ENCODE results near the gene INTS3. TPM values are rescaled to one million over a fixed set of nuclear protein-coding genes. Genes with fewer than 3 reads are reported as not detected.
"Not testable (repeated sequence)": the region's sequence is repeated elsewhere in the genome, so short reads cannot be mapped to it uniquely, and the experiment has no call there.

Gene INTS3
- total RNA-seq, 1 donor from 2014 or later: 77.3 TPM

- no peak for TF ChIP-seq CTCF (IDR thresholded peaks at IDR 0.05)
- Histone ChIP-seq H3K4me3 (no peak overlapping the region), H3K27ac (no peak overlapping the region), H3K9me3 (no peaks in the 10 kb centered on the region), H3K36me3 (no peaks in the 10 kb centered on the region), H3K4me1 (no peaks in the 10 kb centered on the region), H3K27me3 (ENCODE audit: low read depth) (no peaks in the 10 kb centered on the region)
- DNase-seq (no peak), ATAC-seq (no peak)
- intact Hi-C loops (cut with DNase I): no loop called here
Observed at GRCh38 chr1:153717330-153717729, 10.5 kb upstream of the INTS3 start.

DNA sequence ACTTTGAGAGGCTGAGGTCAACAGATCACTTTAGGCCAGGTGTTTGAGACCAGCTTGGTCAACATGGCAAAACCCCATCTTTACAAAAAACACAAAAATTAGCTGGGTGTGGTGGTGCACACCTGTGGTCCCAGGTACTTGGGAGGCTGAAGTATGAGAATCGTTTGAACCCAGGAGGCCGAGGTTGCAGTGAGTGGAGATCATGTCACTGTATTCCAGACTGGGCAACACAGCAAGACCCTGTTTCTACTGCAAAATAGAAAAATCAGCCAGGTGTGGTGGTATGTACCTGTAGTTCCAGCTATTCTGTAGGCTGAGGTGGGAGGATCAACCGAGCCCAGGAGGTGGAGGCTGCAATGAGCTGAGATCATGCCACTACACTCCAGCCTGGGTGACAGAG lies 4.2 kb upstream of the INTS3 start:
- Histone ChIP-seq H3K27ac (no peak overlapping the region), H3K36me3 (no peaks in the 10 kb centered on the region), H3K4me3 (no peak overlapping the region), H3K9me3 (no peaks in the 10 kb centered on the region), H3K4me1 (peaks cover 5% of the 10 kb centered on the region), H3K27me3 (ENCODE audit: low read depth) (no peaks in the 10 kb centered on the region)
- DNase-seq: no peak
- intact Hi-C loops (cut with DNase I): no loop called here
- no peak for ATAC-seq
- TF ChIP-seq CTCF (IDR thresholded peaks at IDR 0.05): no peak

DNA sequence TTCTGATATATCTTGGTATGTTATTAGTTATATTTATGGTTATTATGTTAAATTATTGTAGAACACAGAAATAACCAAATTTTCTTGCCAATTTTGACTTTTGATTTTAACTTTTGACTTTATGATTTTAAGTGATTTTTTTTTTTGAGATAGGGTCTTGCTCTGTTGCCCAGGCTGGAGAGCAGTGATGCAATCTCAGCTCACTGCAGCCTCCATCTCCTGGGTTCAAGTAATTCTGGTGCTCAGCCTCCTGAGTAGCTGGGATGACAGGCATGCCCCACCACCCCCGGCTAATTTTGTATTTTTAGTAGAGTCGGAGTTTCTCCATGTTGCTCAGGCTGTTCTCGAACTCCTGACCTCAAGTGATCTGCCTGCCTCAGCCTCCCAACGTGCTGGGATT lies 3.2 kb upstream of the INTS3 start:
- H3K27me3 ChIP-seq (ENCODE audit: low read depth); H3K9me3 ChIP-seq; ATAC-seq; H3K27ac ChIP-seq; DNase-seq; H3K4me3 ChIP-seq; intact Hi-C loops (cut with DNase I); H3K36me3 ChIP-seq: not testable (repeated sequence)
- peaks cover 14% of the 10 kb centered on the region for H3K4me1 ChIP-seq

GRCh38 chr1:153728305-153729066 lies 636 bp downstream of the INTS3 start:
- TF ChIP-seq CTCF (IDR thresholded peaks at IDR 0.05): no peak
- intact Hi-C loops (cut with DNase I): no loop called here
- Histone ChIP-seq H3K27me3 (ENCODE audit: low read depth) (no peaks in the 10 kb centered on the region), H3K27ac (peak overlapping the region; percentile 97), H3K4me1 (peaks cover 27% of the 10 kb centered on the region), H3K36me3 (no peaks in the 10 kb centered on the region), H3K4me3 (peak overlapping the region; percentile 82), H3K9me3 (no peaks in the 10 kb centered on the region)
- DNase-seq (peak; percentile 54), ATAC-seq (peak; percentile 20 to 34)

DNA sequence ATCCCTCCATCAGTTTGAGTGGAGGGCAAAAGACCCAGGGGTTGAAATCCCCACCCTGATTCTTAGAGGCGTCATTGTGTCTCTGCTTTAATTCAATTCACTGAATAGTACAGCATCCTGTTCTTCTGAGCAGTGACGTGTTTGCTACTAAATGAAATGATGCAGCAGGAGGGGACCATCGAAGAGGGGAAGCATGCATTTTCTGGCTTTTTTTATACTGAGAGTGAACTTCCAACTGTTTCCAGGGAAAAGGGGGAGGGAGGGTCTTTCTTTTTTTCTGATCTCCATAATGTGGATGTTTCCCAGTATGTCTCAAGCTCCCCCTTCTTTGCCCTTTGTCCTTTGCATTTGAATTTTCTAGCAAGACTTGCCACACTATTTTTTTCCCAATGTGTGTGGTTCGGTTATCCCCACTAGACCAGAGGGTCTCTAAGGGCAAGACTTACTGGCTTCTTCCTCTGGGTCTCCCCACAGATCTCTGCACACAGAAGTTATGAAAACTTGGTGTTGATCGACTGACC lies 2.7 kb downstream of the INTS3 start:
- intact Hi-C loops (cut with DNase I): no loop called here
- no peaks in the 10 kb centered on the region for H3K9me3 ChIP-seq
- no peaks in the 10 kb centered on the region for H3K36me3 ChIP-seq
- ATAC-seq: no peak
- TF ChIP-seq CTCF (IDR thresholded peaks at IDR 0.05): no peak
- H3K4me1 ChIP-seq: peaks cover 45% of the 10 kb centered on the region
- H3K27ac ChIP-seq: peak overlapping the region; percentile 97
- no peak overlapping the region for H3K4me3 ChIP-seq
- no peak for DNase-seq
- no peaks in the 10 kb centered on the region for H3K27me3 ChIP-seq (ENCODE audit: low read depth)

GRCh38 chr1:153733970-153734369 lies 6.1 kb downstream of the INTS3 start:
- H3K4me3 ChIP-seq: no peak overlapping the region
- intact Hi-C loops (cut with DNase I): no loop called here
- H3K36me3 ChIP-seq: peaks cover 2% of the 10 kb centered on the region
- DNase-seq (no peak), ATAC-seq (peak; percentile 69 to 86)
- peaks cover 40% of the 10 kb centered on the region for H3K4me1 ChIP-seq
- TF ChIP-seq CTCF (IDR thresholded peaks at IDR 0.05): no peak
- no peaks in the 10 kb centered on the region for H3K9me3 ChIP-seq
- peak overlapping the region; percentile 67 for H3K27ac ChIP-seq
- H3K27me3 ChIP-seq (ENCODE audit: low read depth): no peaks in the 10 kb centered on the region
